GM18858 (cell line): ENCODE data around the gene WFDC1.

ENCODE experiments used
- ATAC-seq: cut with Tn5 transposase; IDR thresholded peaks from one replicate; pipeline ENCODE4 v1.9.1; 2021; ENCODE audit not compliant: unreplicated experiment

Gene WFDC1

DNA sequence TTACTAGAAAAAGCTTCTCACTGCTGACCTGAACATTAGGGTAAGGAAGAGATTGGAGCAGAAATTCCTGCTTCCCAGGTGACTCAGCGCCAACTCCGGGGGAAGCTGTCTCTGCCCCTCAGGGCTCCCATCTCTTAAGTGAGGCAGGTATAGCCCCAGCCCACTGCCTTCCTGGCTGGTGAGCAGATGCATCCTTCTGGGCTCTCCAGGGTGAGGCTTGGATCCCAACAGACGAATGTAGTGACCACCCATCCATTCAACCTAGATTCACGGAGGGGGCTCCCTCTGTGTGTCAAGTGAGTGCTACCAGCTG lies 76.8 kb downstream of the WFDC1 start:
- no peak for ATAC-seq

DNA sequence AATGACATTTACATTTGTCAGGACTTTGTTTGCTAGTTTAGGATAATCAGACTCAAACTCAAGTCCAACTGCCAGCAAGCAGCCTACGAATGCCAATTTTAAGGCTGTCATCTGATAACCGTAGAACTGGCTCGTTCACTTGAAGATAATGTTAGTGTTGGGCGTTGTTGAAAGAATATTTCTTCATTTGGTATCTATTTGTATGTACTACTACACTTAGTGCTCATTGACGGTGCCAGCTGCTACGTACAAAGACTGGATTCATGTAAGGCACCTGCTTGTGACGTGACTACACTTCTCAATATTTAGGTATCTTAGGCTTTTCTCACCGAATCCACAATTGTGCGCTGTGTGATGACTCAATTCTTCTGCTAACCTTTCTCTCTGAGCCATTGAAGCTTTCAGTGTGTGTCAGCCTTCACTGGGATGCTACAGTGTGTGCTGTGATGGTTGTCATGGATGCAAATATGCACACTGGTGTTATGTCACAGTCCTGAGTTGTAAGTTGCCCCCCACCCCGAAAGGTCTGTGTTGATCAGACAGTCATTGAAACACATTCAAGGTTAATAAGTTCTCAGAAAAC lies 79.3 kb downstream of the WFDC1 start:
- no peak for ATAC-seq

- no peak for ATAC-seq
These were observed 83.4 kb downstream of the WFDC1 start for GRCh38 chr16:84378099-84378498.

GRCh38 chr16:84378567-84378966 lies 83.9 kb downstream of the WFDC1 start:
- no peak for ATAC-seq

DNA sequence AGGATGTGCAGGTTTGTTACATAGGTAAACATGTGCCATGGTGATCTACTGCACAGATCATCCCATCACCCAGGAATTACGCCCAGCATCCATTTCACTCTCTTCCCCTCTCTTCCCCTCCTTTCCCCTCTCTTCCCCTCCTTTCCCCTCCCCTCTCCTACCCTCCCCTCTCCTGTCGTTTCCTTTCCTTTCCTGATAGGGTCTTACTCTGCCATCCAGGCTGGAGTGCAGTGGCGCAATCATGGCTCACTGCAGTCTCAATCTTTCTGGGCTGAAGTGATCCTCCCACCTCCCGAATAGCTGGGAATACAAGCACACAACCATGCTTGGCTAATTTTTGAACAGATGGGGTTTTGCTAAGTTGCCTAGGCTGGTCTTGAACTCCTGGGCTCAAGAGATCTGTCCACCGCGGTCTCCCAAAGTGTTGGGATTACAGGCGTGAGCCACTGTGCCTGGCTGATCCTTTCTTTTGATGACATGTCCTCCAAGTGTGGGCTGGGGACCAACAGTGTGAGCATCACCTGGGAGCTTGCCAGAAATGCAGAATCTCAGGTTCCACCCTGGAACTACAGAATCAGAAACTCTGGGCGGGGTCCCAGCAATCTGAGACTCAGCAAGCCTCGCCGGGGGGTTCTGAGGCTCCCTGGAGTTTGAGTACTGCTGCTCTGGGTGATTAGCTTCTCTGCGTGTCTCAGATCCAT lies 84.5 kb downstream of the WFDC1 start:
- ATAC-seq = no peak
